Testis (tissue), 3 donors: ENCODE results near the gene MEF2C. TPM values are rescaled to one million over a fixed set of nuclear protein-coding genes. Genes with fewer than 3 reads are reported as not detected.

ENCODE experiments used
- DNase-seq: peaks from one replicate; pipeline ENCODE4 v3.0.0-alpha.2; 2019
- H3K27ac ChIP-seq, 2 donors: fragments of 200-600 bp; sonication (generic); one replicate each; pipeline ENCODE4 v1.5.1; 2019
- H3K27me3 ChIP-seq: fragments of 200-600 bp; sonication (generic); one replicate; pipeline ENCODE4 v1.5.1; 2019
- H3K36me3 ChIP-seq: fragments of 200-600 bp; sonication (generic); one replicate; pipeline ENCODE4 v1.5.1; 2017; ENCODE audit warnings: low read depth; ENCODE audit errors: missing control alignments
- H3K4me1 ChIP-seq: fragments of 200-600 bp; sonication (generic); one replicate; pipeline ENCODE4 v1.5.1; 2019
- H3K4me3 ChIP-seq, 2 donors: fragments of 200-600 bp; sonication (generic); one replicate each; pipeline ENCODE4 v1.5.1; 2017 to 2019
- H3K9me3 ChIP-seq: fragments of 200-600 bp; sonication (generic); one replicate; pipeline ENCODE4 v1.5.1; 2017
- POLR2A ChIP-seq: fragments of 450-650 bp; IDR thresholded peaks from one replicate; pipeline ENCODE4 v1.6.1; 2017; ENCODE audit warnings: antibody characterized with exemption, mild to moderate bottlenecking, moderate library complexity
- WGBS, 2 donors: methylation state at CpG; one replicate each; pipeline ENCODE4 v1.1.5; 2018; 5-methylcytosine and 5-hydroxymethylcytosine counted together
- intact Hi-C: fragments of 100-400 bp; cut with DNase I; formaldehyde crosslinking; loops from one replicate; pipeline ENCODE4 v1.15.1; 2023; ENCODE audit warnings: low total_unique reads
- polyA plus RNA-seq: library from polyadenylated mRNA; stranded (reverse); fragments of 350-450 nt; fragmentation: Illumina TruSeq; extraction: RNeasy Lipid Tissue Mini Kit (QIAGEN cat#74804); gene quantifications from one replicate; pipeline ENCODE4 v1.2.3, GENCODE V29; 2014; ENCODE audit warnings: low read depth, low replicate concordance; ENCODE audit not compliant: insufficient read depth
- total RNA-seq, 2 donors: library from RNA; depleted of rRNA; stranded (reverse); fragments of >200 nt; gene quantifications; one replicate each; pipeline ENCODE4 v1.2.3, GENCODE V29; 2016
- TF ChIP-seq, protein P1 (sequence below), 3 experiments: fragments of 450-650 bp in 2 of 3; fragments of 200-600 bp in 1 of 3; sonication (generic) in 1 of 3; IDR thresholded peaks; one replicate each; pipeline ENCODE4 v1.5.1; 2016 to 2019; ENCODE audit warnings: antibody characterized with exemption in 3 of 3, mild to moderate bottlenecking in 2 of 3, moderate library complexity in 1 of 3

Gene MEF2C
- total and polyA plus RNA-seq, 3 donors from 2014 or later, result 18.3 to 53.1 (median 19.9) TPM

DNA sequence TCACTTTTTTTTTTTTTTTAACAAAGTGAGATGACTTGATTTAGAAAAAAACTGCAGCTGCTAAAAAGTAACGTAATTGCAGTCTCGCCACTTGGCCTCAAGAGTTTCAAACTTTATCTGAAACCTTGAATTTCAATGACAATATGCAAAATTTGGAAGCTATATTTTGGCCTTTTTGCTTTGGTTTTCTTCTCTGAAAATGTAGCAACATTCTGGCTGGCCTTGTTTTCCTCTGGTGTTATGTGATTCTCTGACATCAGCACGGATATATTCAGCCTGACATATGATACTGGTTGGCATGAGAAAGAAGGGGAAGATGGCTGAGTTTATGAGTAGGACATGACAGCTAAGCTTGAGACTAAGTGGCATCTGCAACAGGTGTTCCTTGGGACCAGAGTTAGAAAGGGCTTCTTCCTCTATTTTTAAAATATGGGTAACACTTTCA, 136.5 kb downstream of the MEF2C start:
- 44 to 66% methylated on average over 3 of the region's 3 CpGs for WGBS, 2 donors
- Histone ChIP-seq H3K27me3 (no peaks in the 10 kb centered on the region), H3K9me3 (no peaks in the 10 kb centered on the region), H3K4me1 (peaks cover 4% of the 10 kb centered on the region), H3K4me3 (no peak overlapping the region), H3K27ac (no peak overlapping the region), H3K36me3 (no peaks in the 10 kb centered on the region)
- no peak for DNase-seq
- TF ChIP-seq, protein P1, sequence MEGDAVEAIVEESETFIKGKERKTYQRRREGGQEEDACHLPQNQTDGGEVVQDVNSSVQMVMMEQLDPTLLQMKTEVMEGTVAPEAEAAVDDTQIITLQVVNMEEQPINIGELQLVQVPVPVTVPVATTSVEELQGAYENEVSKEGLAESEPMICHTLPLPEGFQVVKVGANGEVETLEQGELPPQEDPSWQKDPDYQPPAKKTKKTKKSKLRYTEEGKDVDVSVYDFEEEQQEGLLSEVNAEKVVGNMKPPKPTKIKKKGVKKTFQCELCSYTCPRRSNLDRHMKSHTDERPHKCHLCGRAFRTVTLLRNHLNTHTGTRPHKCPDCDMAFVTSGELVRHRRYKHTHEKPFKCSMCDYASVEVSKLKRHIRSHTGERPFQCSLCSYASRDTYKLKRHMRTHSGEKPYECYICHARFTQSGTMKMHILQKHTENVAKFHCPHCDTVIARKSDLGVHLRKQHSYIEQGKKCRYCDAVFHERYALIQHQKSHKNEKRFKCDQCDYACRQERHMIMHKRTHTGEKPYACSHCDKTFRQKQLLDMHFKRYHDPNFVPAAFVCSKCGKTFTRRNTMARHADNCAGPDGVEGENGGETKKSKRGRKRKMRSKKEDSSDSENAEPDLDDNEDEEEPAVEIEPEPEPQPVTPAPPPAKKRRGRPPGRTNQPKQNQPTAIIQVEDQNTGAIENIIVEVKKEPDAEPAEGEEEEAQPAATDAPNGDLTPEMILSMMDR (IDR thresholded peaks at IDR 0.05), result no peak
- no peak for TF ChIP-seq POLR2A
- intact Hi-C loops, result no loop called here

DNA sequence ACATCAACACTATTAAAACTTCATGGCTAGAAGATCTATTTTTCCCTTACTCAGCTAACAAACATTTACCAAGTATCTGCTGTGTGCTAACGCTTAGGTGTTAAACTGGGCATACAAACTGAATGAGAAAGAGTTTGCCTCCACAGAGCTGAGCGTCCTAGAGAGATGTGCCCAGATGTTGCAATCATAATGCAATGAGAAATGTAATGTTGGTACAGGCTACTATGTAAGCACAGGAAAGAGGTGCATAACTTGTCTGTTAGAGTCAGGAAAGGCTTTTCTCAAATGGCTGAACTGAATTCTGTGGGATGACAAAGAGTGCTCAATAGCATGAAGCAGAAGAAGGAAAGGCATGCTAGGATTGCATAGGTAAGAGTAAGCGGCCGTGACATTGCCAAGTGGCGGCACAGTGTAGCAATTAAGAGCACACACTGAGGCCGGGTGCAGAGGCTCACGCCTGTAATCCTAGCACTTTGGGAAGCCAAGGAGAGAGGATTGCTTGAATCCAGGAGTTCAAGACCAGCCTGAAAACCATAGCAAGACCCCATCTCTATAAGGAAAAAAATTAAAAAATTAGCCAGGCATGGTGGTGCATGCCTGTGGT, 137.8 kb downstream of the MEF2C start:
- Histone ChIP-seq H3K36me3 (no peaks in the 10 kb centered on the region), H3K4me1 (peaks cover 4% of the 10 kb centered on the region), H3K4me3 (no peak overlapping the region), H3K27me3 (no peaks in the 10 kb centered on the region), H3K27ac (no peak overlapping the region), H3K9me3 (no peaks in the 10 kb centered on the region)
- DNase-seq, result no peak
- intact Hi-C loops, result no loop called here
- TF ChIP-seq, protein P1 (IDR thresholded peaks at IDR 0.05), result no peak
- no peak for TF ChIP-seq POLR2A
- 84 to 92% methylated on average over 7 of the region's 7 CpGs for WGBS, 2 donors

DNA sequence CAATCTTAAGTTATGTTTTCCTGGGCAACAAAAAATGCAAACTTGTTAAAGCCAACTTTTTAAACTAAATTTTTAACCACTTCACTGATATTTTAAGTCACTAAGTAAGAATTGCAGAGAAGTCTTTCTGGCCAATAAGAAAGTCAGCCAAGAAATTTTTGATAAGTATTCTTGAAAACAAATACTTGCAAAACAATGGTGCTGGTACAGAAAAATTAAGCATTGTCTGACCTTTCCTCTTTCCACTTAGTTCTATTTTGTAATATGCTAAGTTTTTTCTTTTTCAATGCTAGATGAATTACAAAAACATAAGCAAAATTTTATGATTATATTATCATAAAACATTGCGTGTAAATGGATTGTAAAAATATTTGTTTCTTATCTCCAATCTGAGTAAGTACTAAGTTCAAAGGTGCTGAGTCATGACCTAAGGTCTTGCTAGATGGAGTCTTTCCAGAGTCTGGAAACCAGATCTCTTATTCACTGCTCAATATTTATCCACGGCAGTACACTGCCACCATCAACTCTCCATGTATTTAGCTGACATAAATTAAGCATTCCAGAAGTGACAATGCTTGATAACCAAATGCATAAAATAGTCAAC, 139.7 kb downstream of the MEF2C start:
- H3K27ac ChIP-seq, result no peak overlapping the region
- 41 to 49% methylated on average over 2 of the region's 2 CpGs for WGBS, 2 donors
- TF ChIP-seq POLR2A, result no peak
- TF ChIP-seq, protein P1 (IDR thresholded peaks at IDR 0.05), result no peak

DNA sequence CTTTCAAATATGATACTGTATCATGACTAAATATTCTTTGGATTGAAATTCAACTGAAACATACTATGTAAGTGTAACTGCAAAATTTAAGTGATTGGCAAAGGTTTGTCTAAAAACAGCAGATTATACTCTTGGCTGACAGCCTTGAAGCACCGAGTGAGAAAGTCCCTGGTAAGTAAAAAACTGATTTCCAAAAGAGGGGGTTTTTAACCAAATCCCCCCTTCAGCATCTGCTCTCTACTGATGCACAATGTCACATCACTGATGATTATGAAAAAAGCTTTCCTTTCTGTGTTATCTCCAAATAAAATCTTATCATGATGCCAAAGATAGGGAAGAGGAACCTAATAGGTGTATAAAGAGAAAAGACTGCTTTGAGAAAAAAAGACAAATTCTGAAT, 141.0 kb downstream of the MEF2C start:
- no peak overlapping the region for H3K27ac ChIP-seq

More for the DNA sequence above, 139.7 kb downstream of the MEF2C start:
- Histone ChIP-seq H3K9me3 (no peaks in the 10 kb centered on the region), H3K4me3 (no peak overlapping the region), H3K36me3 (no peaks in the 10 kb centered on the region), H3K4me1 (peaks cover 4% of the 10 kb centered on the region), H3K27me3 (no peaks in the 10 kb centered on the region)
- intact Hi-C loops, result no loop called here
- no peak for DNase-seq

More for the DNA sequence above, 141.0 kb downstream of the MEF2C start:
- Histone ChIP-seq H3K27me3 (no peaks in the 10 kb centered on the region), H3K36me3 (no peaks in the 10 kb centered on the region), H3K4me3 (no peak overlapping the region), H3K9me3 (no peaks in the 10 kb centered on the region), H3K4me1 (peaks cover 4% of the 10 kb centered on the region)
- WGBS, 2 donors, result 58 to 67% methylated on average over 1 of the region's 1 CpG
- TF ChIP-seq POLR2A, result no peak
- TF ChIP-seq, protein P1 (IDR thresholded peaks at IDR 0.05), result no peak
- DNase-seq, result no peak
- intact Hi-C loops, result no loop called here
